ENCODE measurements around the gene SLC38A2.

SLC38A2 gene

GRCh38 chr12:46370792-46371717, 1.5 kb downstream of the SLC38A2 start:
- peak; percentile 91 for DNase-seq (ENCODE audit: low spot score)
- TF ChIP-seq CTCF (IDR thresholded peaks at IDR 0.05) = no peak
- Histone ChIP-seq H3K4me3 (peak overlapping the region; percentile 90), H3K27ac (peak overlapping the region; percentile 95 to 99)

GRCh38 chr12:46370380-46370734, 2.2 kb downstream of the SLC38A2 start:
- DNase-seq (ENCODE audit: low spot score) = no peak
- TF ChIP-seq CTCF (IDR thresholded peaks at IDR 0.05) = no peak
- H3K27ac ChIP-seq = peak overlapping the region in 1 of 2 donors; percentile 19
- peak overlapping the region; percentile 90 for H3K4me3 ChIP-seq

GRCh38 chr12:46369474-46370379, 2.8 kb downstream of the SLC38A2 start:
- DNase-seq (ENCODE audit: low spot score) = no peak
- H3K4me3 ChIP-seq = peak overlapping the region; percentile 90
- TF ChIP-seq CTCF (IDR thresholded peaks at IDR 0.05) = no peak
- peak overlapping the region; percentile 26 to 32 for H3K27ac ChIP-seq

GRCh38 chr12:46369095-46369473, 3.5 kb downstream of the SLC38A2 start:
- H3K27ac ChIP-seq = peak overlapping the region; percentile 26 to 32
- H3K4me3 ChIP-seq = peak overlapping the region; percentile 90
- TF ChIP-seq CTCF (IDR thresholded peaks at IDR 0.05) = no peak
- no peak for DNase-seq (ENCODE audit: low spot score)

- Histone ChIP-seq H3K27ac (peak overlapping the region; percentile 26 to 32), H3K4me3 (peak overlapping the region; percentile 90)
- no peak for TF ChIP-seq CTCF (IDR thresholded peaks at IDR 0.05)
- DNase-seq (ENCODE audit: low spot score) = no peak
Measured at GRCh38 chr12:46368684-46369083, 3.9 kb downstream of the SLC38A2 start.

- no peak for TF ChIP-seq CTCF (IDR thresholded peaks at IDR 0.05)
- DNase-seq (ENCODE audit: low spot score) = no peak
- peak overlapping the region in 1 of 2 donors; percentile 42 for H3K27ac ChIP-seq
- H3K4me3 ChIP-seq = peak overlapping the region; percentile 90
Measured at GRCh38 chr12:46368138-46368537, 4.4 kb downstream of the SLC38A2 start.

Measured in coronary artery (tissue), 2 donors.